GM21360 (cell line): ENCODE results near the gene SEC31A.

Source experiments
- ATAC-seq: cut with Tn5 transposase; IDR thresholded peaks from one replicate; pipeline ENCODE4 v1.9.1; 2021; ENCODE audit warnings: mild to moderate bottlenecking, moderate library complexity; ENCODE audit not compliant: unreplicated experiment

The SEC31A gene

GRCh38 chr4:82797040-82797404 lies 93.9 kb downstream of the SEC31A start:
- ATAC-seq = no peak

GRCh38 chr4:82792912-82793649 lies 97.9 kb downstream of the SEC31A start:
- no peak for ATAC-seq

- no peak for ATAC-seq
Observed at GRCh38 chr4:82791179-82791578, 99.8 kb downstream of the SEC31A start.

- no peak for ATAC-seq
Observed at GRCh38 chr4:82790060-82790660, 100.8 kb downstream of the SEC31A start.

GRCh38 chr4:82789025-82789776 lies 101.8 kb downstream of the SEC31A start:
- ATAC-seq = no peak

- no peak for ATAC-seq
Observed at GRCh38 chr4:82787342-82787741, 103.6 kb downstream of the SEC31A start.

GRCh38 chr4:82786828-82787227 lies 104.1 kb downstream of the SEC31A start:
- ATAC-seq = no peak

- ATAC-seq = no peak
Observed at GRCh38 chr4:82785611-82786400, 105.1 kb downstream of the SEC31A start.

- no peak for ATAC-seq
Observed at GRCh38 chr4:82784681-82785610, 106.0 kb downstream of the SEC31A start.

GRCh38 chr4:82782626-82783345 lies 108.2 kb downstream of the SEC31A start:
- no peak for ATAC-seq

- no peak for ATAC-seq
Observed at GRCh38 chr4:82780752-82781231, 110.2 kb downstream of the SEC31A start.

GRCh38 chr4:82780170-82780751 lies 110.7 kb downstream of the SEC31A start:
- no peak for ATAC-seq

GRCh38 chr4:82779032-82779431 lies 111.9 kb downstream of the SEC31A start:
- ATAC-seq = no peak

GRCh38 chr4:82777857-82778525 lies 113.0 kb downstream of the SEC31A start:
- ATAC-seq = no peak

- no peak for ATAC-seq
Observed at GRCh38 chr4:82776925-82777542, 113.9 kb downstream of the SEC31A start.

- ATAC-seq = no peak
Observed at GRCh38 chr4:82775243-82775642, 115.7 kb downstream of the SEC31A start.

GRCh38 chr4:82774711-82775171 lies 116.2 kb downstream of the SEC31A start:
- ATAC-seq = no peak

- ATAC-seq = no peak
Observed at GRCh38 chr4:82773057-82773456, 117.9 kb downstream of the SEC31A start.
